Kidney (tissue), 14 donors: ENCODE data around the gene EVC2. TPM values are rescaled to one million over a fixed set of nuclear protein-coding genes. Genes with fewer than 3 reads are reported as not detected.

Experiments used
- DNase-seq, 5 donors: peaks; one replicate each; pipeline ENCODE4 v3.0.0-alpha.2; 2013 to 2020
- FAIRE-seq: peaks from 2 replicates; lab custom pipeline; 2012; peaks lifted over from hg19 to GRCh38; lab: Jason Lieb, UNC
- H3K27ac ChIP-seq, 2 donors: one replicate each; pipeline ENCODE4 v1.7.0; 2013; ENCODE audit warnings: low read depth in 2 of 2, low read length in 2 of 2, inconsistent platforms in 1 of 2
- H3K27me3 ChIP-seq: one replicate; pipeline ENCODE4 v1.7.1; 2013; ENCODE audit warnings: low read length, inconsistent platforms; ENCODE audit not compliant: control insufficient read depth, insufficient read depth
- H3K36me3 ChIP-seq, 3 donors: one replicate each; pipeline versions ENCODE4 v1.7.0 to v1.7.1; 2013; ENCODE audit warnings: low read length in 3 of 3, control low read depth in 1 of 3, inconsistent platforms in 1 of 3; ENCODE audit not compliant: insufficient read depth in 3 of 3, control insufficient read depth in 2 of 3
- H3K4me1 ChIP-seq, 3 donors: one replicate each; pipeline versions ENCODE4 v1.7.0 to v1.7.1; 2013; ENCODE audit warnings: low read length in 3 of 3, inconsistent platforms in 1 of 3, low read depth in 1 of 3; ENCODE audit not compliant: control insufficient read depth in 2 of 3, insufficient read depth in 2 of 3
- H3K4me3 ChIP-seq, 3 donors: one replicate each; pipeline versions ENCODE4 v1.7.0 to v1.8.1; 2013; ENCODE audit warnings: low read length in 3 of 3, control low read depth in 1 of 3, inconsistent platforms in 1 of 3
- H3K9ac ChIP-seq, 3 donors: one replicate each; pipeline versions ENCODE4 v1.7.0 to v1.7.1; 2013; ENCODE audit warnings: low read length in 3 of 3, control low read depth in 1 of 3, inconsistent platforms in 1 of 3
- H3K9me3 ChIP-seq, 3 donors: one replicate each; pipeline versions ENCODE4 v1.7.0 to v1.7.1; 2013; ENCODE audit warnings: low read length in 3 of 3, control low read depth in 1 of 3, inconsistent platforms in 1 of 3; ENCODE audit not compliant: control insufficient read depth in 2 of 3, insufficient read depth in 1 of 3
- CTCF ChIP-seq: IDR thresholded peaks from 3 replicates; pipeline ENCODE4 v1.5.1; 2012; ENCODE audit warnings: mild to moderate bottlenecking, moderate library complexity, borderline replicate concordance; ENCODE audit not compliant: insufficient read depth; ENCODE audit errors: extremely low read depth
- intact Hi-C: fragments of 100-400 bp; cut with DNase I; formaldehyde crosslinking; loops from one replicate; pipeline ENCODE4 v1.11.1; 2022
- polyA plus RNA-seq: library from polyadenylated mRNA; stranded (reverse); fragments of 350-450 nt; fragmentation: Illumina TruSeq; extraction: RNeasy Lipid Tissue Mini Kit (QIAGEN cat#74804); gene quantifications from one replicate; pipeline ENCODE4 v1.2.3, GENCODE V29; 2014; ENCODE audit warnings: low read depth, low replicate concordance; ENCODE audit not compliant: insufficient read depth
- total RNA-seq: library from RNA; stranded (reverse); fragmentation: NEBNext Ultra II Directional; extraction: Animal tissue kit (Norgen Biotek cat#: 25700); gene quantifications from one replicate; pipeline ENCODE4 v1.2.1, GENCODE V29; 2021
- donor health status: control.
- donor health status: control.
- donor health status: control.
- donor health status: control.
- donor health status: control.
- donor health status: DM: yes; HTN: yes; CAD: no.
- donor health status: Normal renal cell carcinoma (clear cell type).

Gene EVC2
- total and polyA plus RNA-seq, 2 donors from 2014 or later, result 1.6 to 8.7 TPM

- Histone ChIP-seq H3K4me3 (peak overlapping the region in 1 of 3 donors; percentile 77), H3K4me1 (peaks cover 0 to 16% (median 16%) of the 10 kb centered on the region in 3 donors), H3K27me3 (no peaks in the 10 kb centered on the region), H3K9ac (peak overlapping the region in 1 of 3 donors; percentile 76), H3K27ac (no peak overlapping the region), H3K36me3 (peaks cover 0 to 2% (median 2%) of the 10 kb centered on the region in 3 donors), H3K9me3 (no peaks in the 10 kb centered on the region)
- FAIRE-seq (no peak), DNase-seq (peak in 2 of 5 donors; percentile 14 to 30)
- intact Hi-C loops, result no loop called here
- TF ChIP-seq CTCF, result no peak
Measured at GRCh38 chr4:5706486-5707290, 1.7 kb downstream of the EVC2 start.

- intact Hi-C loops, result no loop called here
- H3K27me3 ChIP-seq, result no peaks in the 10 kb centered on the region
- no peak overlapping the region for H3K9ac ChIP-seq
- H3K27ac ChIP-seq, result no peak overlapping the region
- peaks cover 0 to 16% (median 16%) of the 10 kb centered on the region in 3 donors for H3K4me1 ChIP-seq
- no peak overlapping the region for H3K4me3 ChIP-seq
- no peak for FAIRE-seq
- peaks cover 0 to 2% (median 2%) of the 10 kb centered on the region in 3 donors for H3K36me3 ChIP-seq
- no peaks in the 10 kb centered on the region for H3K9me3 ChIP-seq
- peak in 1 of 5 donors; percentile 16 for DNase-seq
- TF ChIP-seq CTCF, result no peak
Measured at GRCh38 chr4:5705647-5706320, 2.6 kb downstream of the EVC2 start.

GRCh38 chr4:5704276-5704675 is 4.1 kb downstream of the EVC2 start:
- peaks cover 0 to 14% (median 12%) of the 10 kb centered on the region in 3 donors for H3K4me1 ChIP-seq
- H3K27ac ChIP-seq, result no peak overlapping the region
- FAIRE-seq (no peak), DNase-seq (no peak)
- H3K27me3 ChIP-seq, result no peaks in the 10 kb centered on the region
- no peaks in the 10 kb centered on the region for H3K9me3 ChIP-seq
- peaks cover 0 to 2% (median 2%) of the 10 kb centered on the region in 3 donors for H3K36me3 ChIP-seq
- H3K9ac ChIP-seq, result no peak overlapping the region
- no peak for TF ChIP-seq CTCF
- no peak overlapping the region for H3K4me3 ChIP-seq
- intact Hi-C loops, result no loop called here
